Amniotic stem cell (primary cell): ENCODE data around the gene TAGLN.

Source experiments
- DNase-seq: peaks from one replicate; lab custom pipeline; 2025; lab: John Stamatoyannopoulos, UW

The TAGLN gene

DNA sequence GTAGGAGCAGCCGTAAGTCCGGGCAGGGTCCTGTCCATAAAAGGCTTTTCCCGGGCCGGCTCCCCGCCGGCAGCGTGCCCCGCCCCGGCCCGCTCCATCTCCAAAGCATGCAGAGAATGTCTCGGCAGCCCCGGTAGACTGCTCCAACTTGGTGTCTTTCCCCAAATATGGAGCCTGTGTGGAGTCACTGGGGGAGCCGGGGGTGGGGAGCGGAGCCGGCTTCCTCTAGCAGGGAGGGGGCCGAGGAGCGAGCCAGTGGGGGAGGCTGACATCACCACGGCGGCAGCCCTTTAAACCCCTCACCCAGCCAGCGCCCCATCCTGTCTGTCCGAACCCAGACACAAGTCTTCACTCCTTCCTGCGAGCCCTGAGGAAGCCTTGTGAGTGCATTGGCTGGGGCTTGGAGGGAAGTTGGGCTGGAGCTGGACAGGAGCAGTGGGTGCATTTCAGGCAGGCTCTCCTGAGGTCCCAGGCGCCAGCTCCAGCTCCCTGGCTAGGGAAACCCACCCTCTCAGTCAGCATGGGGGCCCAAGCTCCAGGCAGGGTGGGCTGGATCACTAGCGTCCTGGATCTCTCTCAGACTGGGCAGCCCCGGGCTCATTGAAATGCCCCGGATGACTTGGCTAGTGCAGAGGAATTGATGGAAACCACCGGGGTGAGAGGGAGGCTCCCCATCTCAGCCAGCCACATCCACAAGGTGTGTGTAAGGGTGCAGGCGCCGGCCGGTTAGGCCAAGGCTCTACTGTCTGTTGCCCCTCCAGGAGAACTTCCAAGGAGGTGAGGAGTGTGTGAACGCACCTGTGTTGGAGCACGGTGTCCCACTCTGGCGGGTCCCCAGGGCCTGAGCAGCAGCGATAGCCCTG, at the start of gene TAGLN:
TSS of gene TAGLN (plus strand) at position 318 of the 863 bp plus-strand sequence. CDS start 3,644 bp downstream, outside the sequence.
- peak; percentile 89 for DNase-seq

DNA sequence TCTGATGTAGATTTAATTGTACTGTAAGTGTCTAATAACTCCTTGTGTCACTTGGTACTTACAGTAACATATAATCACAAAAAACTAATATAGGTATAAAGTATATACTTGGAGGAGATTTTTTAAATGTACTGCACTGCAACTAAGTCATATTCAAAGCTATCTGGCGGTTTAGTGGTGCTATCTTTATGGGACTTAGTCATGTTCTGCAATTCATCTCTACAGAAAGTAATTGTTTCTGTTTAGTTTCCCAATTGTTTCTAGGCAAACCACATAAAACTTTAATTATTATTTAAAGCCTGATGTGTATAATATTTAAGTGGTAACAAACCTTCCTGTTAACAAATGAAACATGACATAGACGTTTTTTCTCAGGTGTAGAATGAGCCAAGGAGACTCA, 47.1 kb upstream of the TAGLN start:
- DNase-seq = no peak

- no peak for DNase-seq
Observed at GRCh38 chr11:117154468-117154867, 44.7 kb upstream of the TAGLN start.

DNA sequence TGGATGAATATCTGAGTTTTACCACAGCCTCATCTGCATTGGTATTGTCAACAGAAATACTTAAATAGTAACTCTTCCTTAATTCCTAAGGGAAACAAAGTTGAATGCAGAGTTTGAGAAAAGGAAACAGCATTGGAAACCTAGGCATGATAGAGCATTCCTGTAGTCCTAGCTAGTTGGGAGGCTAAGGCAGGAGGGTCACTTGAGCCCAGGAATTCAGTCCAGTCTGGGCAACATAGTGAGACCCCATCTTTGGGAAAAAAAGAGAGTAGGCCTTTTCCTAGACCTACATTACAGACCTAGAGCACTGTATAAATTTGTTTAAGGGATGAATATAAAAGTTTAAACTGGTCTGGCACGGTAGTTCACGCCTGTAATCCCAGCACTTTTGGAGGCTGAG, 41.7 kb upstream of the TAGLN start:
- DNase-seq = no peak

DNA sequence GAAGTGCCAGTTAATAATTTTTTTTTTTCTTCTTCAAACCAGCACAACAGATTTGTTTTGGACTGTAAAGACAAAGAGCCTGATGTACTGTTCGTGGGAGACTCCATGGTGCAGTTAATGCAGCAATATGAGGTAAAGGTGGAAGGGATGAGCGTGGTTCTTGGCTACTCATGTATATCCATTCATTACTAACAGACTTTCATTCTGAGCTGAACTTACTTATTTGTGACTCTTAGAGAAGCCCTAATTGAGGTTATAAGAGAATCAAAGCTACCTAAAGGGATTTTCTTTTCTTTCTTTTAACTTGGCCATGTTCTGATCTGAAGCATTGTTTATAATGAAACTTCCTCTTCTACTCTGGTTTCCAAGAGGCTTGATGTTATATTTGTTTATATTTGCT, 39.3 kb upstream of the TAGLN start:
- no peak for DNase-seq

- no peak for DNase-seq
Observed at GRCh38 chr11:117160826-117161225, 38.3 kb upstream of the TAGLN start.

GRCh38 chr11:117166491-117166890, 32.7 kb upstream of the TAGLN start:
- DNase-seq = no peak

DNA sequence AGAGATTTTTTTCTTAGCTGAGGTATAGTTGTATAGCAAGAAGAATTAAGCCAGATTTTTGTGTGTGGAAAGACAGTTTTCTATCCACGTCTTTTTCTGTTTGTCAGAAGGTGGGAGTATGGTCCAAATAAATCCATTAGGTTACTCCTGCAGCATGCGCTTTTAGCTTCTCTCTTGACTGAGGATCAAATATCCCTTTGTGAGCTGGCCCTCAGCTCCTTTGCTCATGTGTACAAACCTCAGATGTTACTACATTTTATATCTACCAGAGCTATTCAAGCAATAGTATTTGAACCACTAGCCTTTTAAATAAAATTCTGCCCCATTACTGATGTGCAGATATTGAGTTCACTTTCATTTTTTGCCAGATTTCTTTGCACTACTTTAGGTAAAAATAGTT, 29.4 kb upstream of the TAGLN start:
- no peak for DNase-seq

GRCh38 chr11:117170210-117170609, 29.0 kb upstream of the TAGLN start:
- DNase-seq = no peak

- no peak for DNase-seq
Observed at GRCh38 chr11:117171007-117171403, 28.2 kb upstream of the TAGLN start.

- no peak for DNase-seq
Observed at GRCh38 chr11:117171404-117172061, 27.6 kb upstream of the TAGLN start.

- DNase-seq = no peak
Observed at GRCh38 chr11:117172724-117173421, 26.3 kb upstream of the TAGLN start.

GRCh38 chr11:117175104-117175503, 24.1 kb upstream of the TAGLN start:
- no peak for DNase-seq

DNA sequence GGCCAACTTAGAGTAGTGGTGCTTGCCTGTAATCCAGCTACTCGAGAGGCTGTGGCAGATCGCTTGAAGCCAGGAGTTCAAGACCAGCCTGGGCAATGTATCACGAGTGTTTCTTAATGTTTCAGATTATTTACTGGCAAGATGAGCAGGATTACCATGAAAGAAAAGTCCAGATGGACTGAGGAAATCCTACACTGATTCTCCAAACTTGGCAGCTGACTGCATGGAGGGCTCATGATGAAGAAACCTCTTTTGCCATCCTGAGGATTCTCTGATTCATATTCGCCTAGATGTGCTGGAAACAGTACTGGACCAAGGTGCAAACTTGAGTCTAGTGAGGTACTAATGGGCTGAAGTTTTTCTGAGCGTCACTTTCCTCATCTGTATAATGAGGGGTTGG, 23.4 kb upstream of the TAGLN start:
- DNase-seq = no peak

GRCh38 chr11:117176186-117176585, 23.0 kb upstream of the TAGLN start:
- no peak for DNase-seq

- no peak for DNase-seq
Observed at GRCh38 chr11:117177534-117178209, 21.5 kb upstream of the TAGLN start.

- peak; percentile 88 for DNase-seq
Observed at GRCh38 chr11:117178210-117179034, 20.7 kb upstream of the TAGLN start, which contains the start of gene SIDT2. TSS of gene SIDT2 (plus strand) at chr11:117178743. CDS start at chr11:117179264, 521 bp downstream.

DNA sequence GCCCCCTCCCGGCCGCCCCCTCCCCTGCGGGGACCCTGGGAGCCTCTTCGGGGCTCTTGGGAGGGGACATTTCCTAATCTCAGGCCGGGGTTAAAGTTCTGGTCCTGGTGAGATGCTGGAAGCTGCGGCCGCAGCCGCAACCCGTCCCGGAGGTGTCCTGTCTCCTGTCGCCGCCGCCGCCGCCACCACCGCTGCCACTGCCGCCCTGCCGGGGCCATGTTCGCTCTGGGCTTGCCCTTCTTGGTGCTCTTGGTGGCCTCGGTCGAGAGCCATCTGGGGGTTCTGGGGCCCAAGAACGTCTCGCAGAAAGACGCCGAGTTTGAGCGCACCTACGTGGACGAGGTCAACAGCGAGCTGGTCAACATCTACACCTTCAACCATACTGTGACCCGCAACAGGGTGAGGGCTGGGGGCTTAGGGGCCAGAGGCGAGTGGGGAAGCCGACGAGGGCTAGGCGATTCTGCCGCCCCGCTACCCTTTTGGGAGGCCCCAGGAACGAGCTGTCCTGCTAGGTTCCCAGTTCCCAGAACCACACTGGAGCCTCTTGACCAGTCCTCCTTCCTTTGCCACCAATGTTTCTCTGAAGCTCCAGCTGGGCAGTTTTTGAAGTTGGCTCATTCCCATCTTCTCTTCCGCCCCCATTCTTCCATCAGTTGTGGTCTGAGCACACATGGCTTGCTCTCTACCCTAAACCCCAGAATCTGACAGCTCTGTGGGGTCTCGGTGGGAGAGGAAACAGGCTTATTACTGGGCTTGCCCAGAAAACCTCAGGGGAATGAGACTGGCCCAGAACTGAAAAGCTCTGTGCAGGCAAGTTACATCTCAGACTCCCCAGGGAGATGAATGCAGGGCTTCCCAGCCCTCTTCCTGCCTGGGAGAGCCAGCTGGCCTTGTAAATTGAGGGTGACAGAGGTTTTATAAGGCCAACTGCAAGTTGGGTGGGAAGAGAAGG, 19.8 kb upstream of the TAGLN start:
- no peak for DNase-seq

GRCh38 chr11:117180020-117180419, 19.1 kb upstream of the TAGLN start:
- DNase-seq = no peak
